HL-60 (cell line): Measurements from ENCODE around the gene NUAK2.

Source experiments
- POLR2AphosphoS5 ChIP-seq: IDR thresholded peaks from 2 replicates; pipeline ENCODE4 v1.6.1; 2012; ENCODE audit warnings: low read depth
- TF ChIP-seq, protein P1 (sequence below): IDR thresholded peaks from one replicate; pipeline ENCODE4 v1.5.1; 2011; ENCODE audit warnings: low read length, control low read depth, inconsistent platforms; ENCODE audit not compliant: insufficient read depth
- TF ChIP-seq, protein P2 (sequence below): IDR thresholded peaks from 2 replicates; pipeline ENCODE4 v1.6.1; 2012; ENCODE audit warnings: low read depth; ENCODE audit not compliant: insufficient replicate concordance

- TF ChIP-seq, protein P1, sequence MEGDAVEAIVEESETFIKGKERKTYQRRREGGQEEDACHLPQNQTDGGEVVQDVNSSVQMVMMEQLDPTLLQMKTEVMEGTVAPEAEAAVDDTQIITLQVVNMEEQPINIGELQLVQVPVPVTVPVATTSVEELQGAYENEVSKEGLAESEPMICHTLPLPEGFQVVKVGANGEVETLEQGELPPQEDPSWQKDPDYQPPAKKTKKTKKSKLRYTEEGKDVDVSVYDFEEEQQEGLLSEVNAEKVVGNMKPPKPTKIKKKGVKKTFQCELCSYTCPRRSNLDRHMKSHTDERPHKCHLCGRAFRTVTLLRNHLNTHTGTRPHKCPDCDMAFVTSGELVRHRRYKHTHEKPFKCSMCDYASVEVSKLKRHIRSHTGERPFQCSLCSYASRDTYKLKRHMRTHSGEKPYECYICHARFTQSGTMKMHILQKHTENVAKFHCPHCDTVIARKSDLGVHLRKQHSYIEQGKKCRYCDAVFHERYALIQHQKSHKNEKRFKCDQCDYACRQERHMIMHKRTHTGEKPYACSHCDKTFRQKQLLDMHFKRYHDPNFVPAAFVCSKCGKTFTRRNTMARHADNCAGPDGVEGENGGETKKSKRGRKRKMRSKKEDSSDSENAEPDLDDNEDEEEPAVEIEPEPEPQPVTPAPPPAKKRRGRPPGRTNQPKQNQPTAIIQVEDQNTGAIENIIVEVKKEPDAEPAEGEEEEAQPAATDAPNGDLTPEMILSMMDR, result no peak
- TF ChIP-seq POLR2AphosphoS5, result no peak
- TF ChIP-seq, protein P2, sequence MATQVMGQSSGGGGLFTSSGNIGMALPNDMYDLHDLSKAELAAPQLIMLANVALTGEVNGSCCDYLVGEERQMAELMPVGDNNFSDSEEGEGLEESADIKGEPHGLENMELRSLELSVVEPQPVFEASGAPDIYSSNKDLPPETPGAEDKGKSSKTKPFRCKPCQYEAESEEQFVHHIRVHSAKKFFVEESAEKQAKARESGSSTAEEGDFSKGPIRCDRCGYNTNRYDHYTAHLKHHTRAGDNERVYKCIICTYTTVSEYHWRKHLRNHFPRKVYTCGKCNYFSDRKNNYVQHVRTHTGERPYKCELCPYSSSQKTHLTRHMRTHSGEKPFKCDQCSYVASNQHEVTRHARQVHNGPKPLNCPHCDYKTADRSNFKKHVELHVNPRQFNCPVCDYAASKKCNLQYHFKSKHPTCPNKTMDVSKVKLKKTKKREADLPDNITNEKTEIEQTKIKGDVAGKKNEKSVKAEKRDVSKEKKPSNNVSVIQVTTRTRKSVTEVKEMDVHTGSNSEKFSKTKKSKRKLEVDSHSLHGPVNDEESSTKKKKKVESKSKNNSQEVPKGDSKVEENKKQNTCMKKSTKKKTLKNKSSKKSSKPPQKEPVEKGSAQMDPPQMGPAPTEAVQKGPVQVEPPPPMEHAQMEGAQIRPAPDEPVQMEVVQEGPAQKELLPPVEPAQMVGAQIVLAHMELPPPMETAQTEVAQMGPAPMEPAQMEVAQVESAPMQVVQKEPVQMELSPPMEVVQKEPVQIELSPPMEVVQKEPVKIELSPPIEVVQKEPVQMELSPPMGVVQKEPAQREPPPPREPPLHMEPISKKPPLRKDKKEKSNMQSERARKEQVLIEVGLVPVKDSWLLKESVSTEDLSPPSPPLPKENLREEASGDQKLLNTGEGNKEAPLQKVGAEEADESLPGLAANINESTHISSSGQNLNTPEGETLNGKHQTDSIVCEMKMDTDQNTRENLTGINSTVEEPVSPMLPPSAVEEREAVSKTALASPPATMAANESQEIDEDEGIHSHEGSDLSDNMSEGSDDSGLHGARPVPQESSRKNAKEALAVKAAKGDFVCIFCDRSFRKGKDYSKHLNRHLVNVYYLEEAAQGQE, result no peak
Observed at GRCh38 chr1:205279986-205280385, 41.6 kb downstream of the NUAK2 start.
